DOHH2 (cell line): ENCODE results near the gene WASF2.

Experiments
- H3F3A ChIP-seq: fragments of 200-600 bp; sonication (generic), shearing (Covaris generic); 2 replicates; pipeline ENCODE4 v1.6.0; 2016; ENCODE audit warnings: antibody characterized with exemption, mild to moderate bottlenecking; ENCODE audit not compliant: control insufficient read depth, insufficient read depth
- H3K27ac ChIP-seq: fragments of 200-600 bp; sonication (generic); 2 replicates; pipeline ENCODE4 v1.5.1; 2014; ENCODE audit warnings: low read depth, mild to moderate bottlenecking, low read length, moderate library complexity
- H3K27me3 ChIP-seq: fragments of 200-600 bp; sonication (generic); 2 replicates; pipeline ENCODE4 v1.6.1; 2014; ENCODE audit warnings: mild to moderate bottlenecking, low read length, mixed read lengths; ENCODE audit not compliant: control insufficient read depth
- H3K36me3 ChIP-seq: fragments of 200-600 bp; sonication (generic); 2 replicates; pipeline ENCODE4 v1.6.1; 2014; ENCODE audit warnings: mild to moderate bottlenecking, low read length, moderate library complexity, mixed read lengths; ENCODE audit not compliant: control insufficient read depth
- H3K4me1 ChIP-seq: fragments of 200-600 bp; sonication (generic); 2 replicates; pipeline ENCODE4 v1.6.1; 2014; ENCODE audit warnings: mild to moderate bottlenecking, low read length, mixed read lengths; ENCODE audit not compliant: control insufficient read depth
- H3K4me2 ChIP-seq: fragments of 200-600 bp; sonication (generic); 2 replicates; pipeline ENCODE4 v1.6.0; 2014; ENCODE audit warnings: mild to moderate bottlenecking, low read length, moderate library complexity
- H3K4me3 ChIP-seq: fragments of 200-600 bp; sonication (generic); 2 replicates; pipeline ENCODE4 v1.5.1; 2014; ENCODE audit warnings: mild to moderate bottlenecking, low read length, mixed read lengths
- H3K79me2 ChIP-seq: fragments of 200-600 bp; sonication (generic); 2 replicates; pipeline ENCODE4 v1.6.1; 2014; ENCODE audit warnings: mild to moderate bottlenecking, low read length, mixed read lengths; ENCODE audit not compliant: control insufficient read depth
- H3K9me2 ChIP-seq: fragments of 200-600 bp; sonication (generic); replicated peaks from 2 replicates; pipeline ENCODE4 v1.6.1; 2014; ENCODE audit warnings: mild to moderate bottlenecking, low read length, mixed read lengths; ENCODE audit not compliant: control insufficient read depth
- H3K9me3 ChIP-seq: fragments of 200-600 bp; sonication (generic); 2 replicates; pipeline ENCODE4 v1.6.1; 2014; ENCODE audit warnings: antibody characterized with exemption, low read length, mixed read lengths; ENCODE audit not compliant: control insufficient read depth, insufficient read depth
- H4K20me1 ChIP-seq: fragments of 200-600 bp; sonication (generic); 2 replicates; pipeline ENCODE4 v1.6.0; 2014; ENCODE audit warnings: low read depth, mild to moderate bottlenecking, antibody characterized with exemption, low read length, moderate library complexity; ENCODE audit not compliant: control insufficient read depth, insufficient read depth
- EZH2phosphoT487 ChIP-seq: fragments of 200-600 bp; sonication (generic); IDR thresholded peaks from 2 replicates; pipeline ENCODE4 v1.6.1; 2017; ENCODE audit warnings: borderline replicate concordance, mild to moderate bottlenecking, antibody characterized with exemption, low read length, moderate library complexity, mixed read lengths
- TF ChIP-seq, protein P1 (sequence below): fragments of 200-600 bp; sonication (generic); IDR thresholded peaks from one replicate; pipeline ENCODE4 v1.5.1; 2014; ENCODE audit warnings: antibody characterized with exemption, mild to moderate bottlenecking, low read depth, low read length; ENCODE audit not compliant: poor library complexity, severe bottlenecking

Gene WASF2

DNA sequence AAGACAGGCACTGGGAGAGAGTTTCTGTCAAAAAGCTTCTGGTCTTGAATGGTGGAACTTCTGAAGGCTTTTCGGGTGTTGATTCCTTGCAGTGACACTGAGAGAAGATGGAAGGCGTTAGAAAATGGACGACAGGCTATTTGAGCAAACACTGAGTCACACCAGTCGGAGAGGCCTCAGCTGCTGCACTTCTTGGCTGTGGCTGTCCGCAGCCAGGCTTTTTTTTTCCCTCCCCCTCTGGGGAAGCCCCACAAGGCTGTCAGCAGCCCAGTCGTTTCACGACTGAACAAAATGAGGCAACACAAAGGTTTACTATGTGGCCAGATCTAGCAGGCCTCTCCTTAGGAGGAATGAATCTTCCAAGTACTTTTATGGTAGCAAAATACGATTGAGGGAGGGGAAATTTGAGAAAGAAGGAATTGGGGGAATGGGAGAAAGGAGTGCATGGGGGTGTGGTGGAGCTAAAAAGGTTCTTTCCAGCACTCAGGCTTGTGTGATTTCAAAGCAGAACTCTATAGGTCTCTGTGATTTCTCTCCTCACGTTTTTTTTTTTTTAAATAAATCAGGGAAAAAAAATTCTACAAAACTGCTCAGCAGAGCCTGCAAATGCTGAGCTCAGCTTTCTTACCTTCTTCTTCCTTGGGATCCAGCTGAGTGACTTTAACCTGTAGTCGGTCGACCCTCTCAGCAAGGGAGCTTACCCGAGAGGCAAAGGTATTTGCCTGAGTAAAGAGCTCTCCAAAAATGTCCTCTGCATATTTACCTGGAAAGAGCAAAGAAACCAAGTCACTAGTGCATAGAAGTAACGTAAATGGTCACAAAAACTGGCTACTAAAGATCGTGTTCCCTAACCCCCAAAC lies 71.4 kb downstream of the WASF2 start:
- peaks cover 13% of the 10 kb centered on the region for H3K79me2 ChIP-seq

DNA sequence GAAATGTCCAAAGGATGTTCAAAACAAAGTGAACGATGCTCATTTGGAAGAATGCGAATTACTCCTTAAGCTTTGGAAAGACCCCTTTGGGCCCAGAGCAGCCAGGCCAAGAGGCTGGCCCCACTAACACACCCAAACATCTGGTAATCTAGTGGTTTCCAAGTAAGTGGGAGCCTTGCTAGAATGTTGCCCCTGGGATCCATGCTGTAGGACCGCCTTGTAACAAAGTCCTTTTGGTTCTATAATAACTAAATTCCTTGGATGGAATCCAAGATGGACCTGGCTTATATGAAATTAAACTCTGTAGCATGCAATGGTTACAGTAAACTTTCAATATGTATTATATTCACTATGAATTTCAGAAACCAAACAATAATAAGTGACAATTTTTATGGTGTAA lies 72.3 kb downstream of the WASF2 start:
- no peaks in the 10 kb centered on the region for H3K27me3 ChIP-seq
- peaks cover 7% of the 10 kb centered on the region; the same call in 1 of the 2 replicates for H3K4me1 ChIP-seq
- TF ChIP-seq, protein P1, sequence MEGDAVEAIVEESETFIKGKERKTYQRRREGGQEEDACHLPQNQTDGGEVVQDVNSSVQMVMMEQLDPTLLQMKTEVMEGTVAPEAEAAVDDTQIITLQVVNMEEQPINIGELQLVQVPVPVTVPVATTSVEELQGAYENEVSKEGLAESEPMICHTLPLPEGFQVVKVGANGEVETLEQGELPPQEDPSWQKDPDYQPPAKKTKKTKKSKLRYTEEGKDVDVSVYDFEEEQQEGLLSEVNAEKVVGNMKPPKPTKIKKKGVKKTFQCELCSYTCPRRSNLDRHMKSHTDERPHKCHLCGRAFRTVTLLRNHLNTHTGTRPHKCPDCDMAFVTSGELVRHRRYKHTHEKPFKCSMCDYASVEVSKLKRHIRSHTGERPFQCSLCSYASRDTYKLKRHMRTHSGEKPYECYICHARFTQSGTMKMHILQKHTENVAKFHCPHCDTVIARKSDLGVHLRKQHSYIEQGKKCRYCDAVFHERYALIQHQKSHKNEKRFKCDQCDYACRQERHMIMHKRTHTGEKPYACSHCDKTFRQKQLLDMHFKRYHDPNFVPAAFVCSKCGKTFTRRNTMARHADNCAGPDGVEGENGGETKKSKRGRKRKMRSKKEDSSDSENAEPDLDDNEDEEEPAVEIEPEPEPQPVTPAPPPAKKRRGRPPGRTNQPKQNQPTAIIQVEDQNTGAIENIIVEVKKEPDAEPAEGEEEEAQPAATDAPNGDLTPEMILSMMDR, result no peak
- TF ChIP-seq EZH2phosphoT487, result no peak
- H3K9me3 ChIP-seq, result no peaks in the 10 kb centered on the region
- peaks cover 66% of the 10 kb centered on the region for H3K36me3 ChIP-seq
- H4K20me1 ChIP-seq, result no peaks in the 10 kb centered on the region
- no peak overlapping the region for H3K27ac ChIP-seq
- H3K4me3 ChIP-seq, result no peak overlapping the region
- peaks cover 11% of the 10 kb centered on the region for H3K79me2 ChIP-seq
- no peak overlapping the region for H3K4me2 ChIP-seq
- H3K9me2 ChIP-seq, result no peaks in the 10 kb centered on the region
- H3F3A ChIP-seq, result no peaks in the 10 kb centered on the region; the same call in 1 of the 2 replicates

More for the DNA sequence above, 71.4 kb downstream of the WASF2 start:
- Histone ChIP-seq H4K20me1 (no peaks in the 10 kb centered on the region), H3K27me3 (no peaks in the 10 kb centered on the region), H3K4me1 (peaks cover 7% of the 10 kb centered on the region; the same call in 1 of the 2 replicates), H3F3A (no peaks in the 10 kb centered on the region; the same call in 1 of the 2 replicates), H3K36me3 (peaks cover 58% of the 10 kb centered on the region), H3K4me3 (no peak overlapping the region), H3K27ac (no peak overlapping the region), H3K4me2 (no peak overlapping the region), H3K9me2 (no peaks in the 10 kb centered on the region), H3K9me3 (no peaks in the 10 kb centered on the region)
- TF ChIP-seq EZH2phosphoT487, result no peak
- TF ChIP-seq, protein P1, result no peak

DNA sequence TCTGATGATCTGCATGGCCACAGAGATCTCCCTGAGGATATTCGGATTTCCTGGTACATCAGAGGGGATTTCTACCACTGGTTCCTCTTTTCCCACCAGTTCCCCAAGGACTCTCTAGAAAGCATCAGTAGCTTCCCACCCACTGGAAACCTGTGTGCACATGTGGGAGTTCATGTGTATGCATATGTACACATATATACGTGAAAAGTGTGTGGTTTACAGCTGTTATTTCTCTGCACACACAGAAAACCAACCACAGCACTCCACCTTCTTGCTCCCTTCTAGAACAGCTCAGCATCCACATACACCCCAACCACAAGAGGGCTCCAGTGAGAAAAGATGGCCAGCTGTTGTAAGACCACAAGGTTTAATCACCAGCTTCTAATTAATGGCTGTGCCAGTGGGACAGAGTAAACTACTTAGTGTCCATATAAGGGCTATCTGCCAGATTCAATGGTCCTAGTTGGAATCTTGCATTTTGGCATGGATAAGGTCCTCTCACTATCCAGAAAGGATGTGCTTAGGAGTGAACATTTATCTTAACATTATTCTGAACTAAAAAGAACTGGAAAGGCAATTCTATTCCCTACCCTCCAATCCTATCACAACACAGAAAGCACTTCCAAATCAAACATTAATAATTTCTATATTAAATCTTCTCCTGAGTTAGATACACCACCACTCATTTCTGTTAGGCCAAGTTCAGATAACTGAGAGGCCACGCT lies 73.4 kb downstream of the WASF2 start:
- Histone ChIP-seq H3K4me3 (no peak overlapping the region), H3K4me1 (peaks cover 7% of the 10 kb centered on the region; the same call in 1 of the 2 replicates), H3K79me2 (peaks cover 7% of the 10 kb centered on the region), H3F3A (no peaks in the 10 kb centered on the region; the same call in 1 of the 2 replicates), H3K9me2 (no peaks in the 10 kb centered on the region), H3K27ac (no peak overlapping the region), H3K9me3 (no peaks in the 10 kb centered on the region), H3K36me3 (peaks cover 76% of the 10 kb centered on the region), H4K20me1 (no peaks in the 10 kb centered on the region), H3K4me2 (no peak overlapping the region), H3K27me3 (no peaks in the 10 kb centered on the region)
- no peak for TF ChIP-seq EZH2phosphoT487
- TF ChIP-seq, protein P1, result peak; percentile 93
